Uterus (tissue), 4 donors: ENCODE data around the gene CWF19L2. TPM values are rescaled to one million over a fixed set of nuclear protein-coding genes. Genes with fewer than 3 reads are reported as not detected.
"Not testable (repeated sequence)": the region's sequence is repeated elsewhere in the genome, so short reads cannot be mapped to it uniquely, and the experiment has no call there.

Source experiments
- DNase-seq, 2 donors: peaks; one replicate each; pipeline ENCODE4 v3.0.0-alpha.2; 2019 to 2020
- H3K27ac ChIP-seq, 2 donors: fragments of 200-600 bp; sonication (generic); 1 replicate in 1 of 2; 2 replicates in 1 of 2; pipeline ENCODE4 v1.5.1; 2016 to 2018
- H3K27me3 ChIP-seq, 2 donors: fragments of 200-600 bp; sonication (generic); one replicate each; pipeline ENCODE4 v1.5.1; 2018 to 2019; ENCODE audit warnings: control low read depth in 1 of 2
- H3K36me3 ChIP-seq, 2 donors: fragments of 200-600 bp; sonication (generic); one replicate each; pipeline ENCODE4 v1.5.1; 2019; ENCODE audit warnings: control low read depth in 1 of 2
- H3K4me1 ChIP-seq, 2 donors: fragments of 200-600 bp; sonication (generic); one replicate each; pipeline ENCODE4 v1.5.1; 2018 to 2019; ENCODE audit warnings: control low read depth in 1 of 2
- H3K4me3 ChIP-seq, 2 donors: fragments of 200-600 bp; sonication (generic); 1 replicate in 1 of 2; 2 replicates in 1 of 2; pipeline ENCODE4 v1.5.1; 2018 to 2019; ENCODE audit warnings: mild to moderate bottlenecking in 1 of 2
- H3K9me3 ChIP-seq, 2 donors: fragments of 200-600 bp; sonication (generic); one replicate each; pipeline ENCODE4 v1.5.1; 2019; ENCODE audit warnings: control low read depth in 1 of 2
- POLR2A ChIP-seq, 2 donors: fragments of 450-650 bp; IDR thresholded peaks; one replicate each; pipeline ENCODE4 v1.6.1; 2016; ENCODE audit warnings: antibody characterized with exemption in 2 of 2, mild to moderate bottlenecking in 1 of 2, moderate library complexity in 1 of 2
- intact Hi-C: fragments of 100-400 bp; cut with DNase I; formaldehyde crosslinking; loops from one replicate; pipeline ENCODE4 v1.15.1; 2023; ENCODE audit warnings: low total_unique reads
- total RNA-seq, 4 donors: library from RNA; depleted of rRNA in 3 of 4; stranded (reverse); fragments of >200 nt in 3 of 4; gene quantifications; one replicate each; pipeline versions ENCODE4 v1.1.0 to v1.2.4, GENCODE V29; 2014 to 2023
- TF ChIP-seq, protein P1 (sequence below), 4 experiments: fragments of 200-600 bp in 2 of 4; fragments of 450-650 bp in 2 of 4; sonication (generic) in 2 of 4; IDR thresholded peaks; one replicate each; pipeline ENCODE4 v1.5.1; 2016 to 2019; ENCODE audit warnings: antibody characterized with exemption in 4 of 4, mild to moderate bottlenecking in 2 of 4, moderate library complexity in 1 of 4
- donor health status: DM: yes; HTN: yes; CAD: no.

The CWF19L2 gene
- total RNA-seq, 4 donors from 2014 or later = 16.1 to 41.0 (median 27.8) TPM

GRCh38 chr11:107477820-107478219 is 20.2 kb upstream of the CWF19L2 start:
- no peak overlapping the region for H3K4me3 ChIP-seq
- no peaks in the 10 kb centered on the region for H3K27me3 ChIP-seq
- no peaks in the 10 kb centered on the region for H3K36me3 ChIP-seq
- no peaks in the 10 kb centered on the region for H3K4me1 ChIP-seq
- TF ChIP-seq, protein P1, sequence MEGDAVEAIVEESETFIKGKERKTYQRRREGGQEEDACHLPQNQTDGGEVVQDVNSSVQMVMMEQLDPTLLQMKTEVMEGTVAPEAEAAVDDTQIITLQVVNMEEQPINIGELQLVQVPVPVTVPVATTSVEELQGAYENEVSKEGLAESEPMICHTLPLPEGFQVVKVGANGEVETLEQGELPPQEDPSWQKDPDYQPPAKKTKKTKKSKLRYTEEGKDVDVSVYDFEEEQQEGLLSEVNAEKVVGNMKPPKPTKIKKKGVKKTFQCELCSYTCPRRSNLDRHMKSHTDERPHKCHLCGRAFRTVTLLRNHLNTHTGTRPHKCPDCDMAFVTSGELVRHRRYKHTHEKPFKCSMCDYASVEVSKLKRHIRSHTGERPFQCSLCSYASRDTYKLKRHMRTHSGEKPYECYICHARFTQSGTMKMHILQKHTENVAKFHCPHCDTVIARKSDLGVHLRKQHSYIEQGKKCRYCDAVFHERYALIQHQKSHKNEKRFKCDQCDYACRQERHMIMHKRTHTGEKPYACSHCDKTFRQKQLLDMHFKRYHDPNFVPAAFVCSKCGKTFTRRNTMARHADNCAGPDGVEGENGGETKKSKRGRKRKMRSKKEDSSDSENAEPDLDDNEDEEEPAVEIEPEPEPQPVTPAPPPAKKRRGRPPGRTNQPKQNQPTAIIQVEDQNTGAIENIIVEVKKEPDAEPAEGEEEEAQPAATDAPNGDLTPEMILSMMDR (IDR thresholded peaks at IDR 0.05) = no peak
- no peak for TF ChIP-seq POLR2A (IDR thresholded peaks at IDR 0.05)
- intact Hi-C loops = no loop called here
- H3K9me3 ChIP-seq = no peaks in the 10 kb centered on the region
- H3K27ac ChIP-seq = no peak overlapping the region
- no peak for DNase-seq

DNA sequence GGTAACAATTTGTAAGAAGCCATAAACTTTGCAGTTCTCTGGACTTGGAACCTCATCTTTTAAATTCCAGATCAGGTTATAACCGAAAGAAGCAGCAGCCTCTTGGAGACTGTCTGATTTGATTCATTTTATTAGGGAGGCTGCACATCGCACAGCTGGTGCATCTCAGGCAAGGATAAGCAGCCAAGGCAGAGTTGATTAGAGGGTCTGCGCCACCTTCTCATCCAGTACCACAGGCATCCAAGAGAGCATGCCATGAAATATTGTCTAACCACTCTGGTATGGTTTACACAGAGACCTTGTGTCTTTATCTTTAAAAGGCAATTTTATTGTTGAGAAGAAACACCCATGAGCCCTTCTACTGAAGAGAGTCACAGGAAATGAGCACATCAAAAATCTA is 16.2 kb upstream of the CWF19L2 start:
- TF ChIP-seq, protein P1 (IDR thresholded peaks at IDR 0.05) = no peak
- no peak for TF ChIP-seq POLR2A (IDR thresholded peaks at IDR 0.05)
- intact Hi-C loops = no loop called here
- peak; percentile 53 to 78 for DNase-seq
- peak overlapping the region; percentile 79 to 80 for H3K27ac ChIP-seq
- H3K4me1 ChIP-seq = no peaks in the 10 kb centered on the region
- H3K27me3 ChIP-seq = no peaks in the 10 kb centered on the region
- no peaks in the 10 kb centered on the region for H3K36me3 ChIP-seq
- H3K9me3 ChIP-seq = no peaks in the 10 kb centered on the region
- no peak overlapping the region for H3K4me3 ChIP-seq

DNA sequence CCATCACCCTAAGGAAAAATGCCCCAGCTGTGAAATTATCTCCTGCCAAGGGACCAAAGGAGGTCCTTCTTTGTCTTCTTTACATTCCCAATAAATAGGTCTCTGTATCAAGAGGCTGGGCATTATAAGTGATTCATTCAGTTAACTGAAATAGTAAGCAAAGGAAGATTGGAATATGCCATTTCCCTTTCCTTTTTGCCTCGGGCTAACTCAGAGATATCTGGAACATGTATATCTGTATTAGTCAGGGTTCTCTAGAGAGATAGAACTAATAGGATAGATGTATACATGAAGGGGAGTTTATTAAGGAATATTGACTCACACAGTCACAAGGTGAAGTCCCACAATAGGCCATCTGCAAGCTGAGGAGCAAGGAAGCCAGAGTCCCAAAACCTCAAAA is 15.3 kb upstream of the CWF19L2 start:
- intact Hi-C loops = no loop called here
- Histone ChIP-seq H3K27me3 (no peaks in the 10 kb centered on the region), H3K9me3 (no peaks in the 10 kb centered on the region), H3K36me3 (no peaks in the 10 kb centered on the region), H3K4me3 (no peak overlapping the region), H3K27ac (peak overlapping the region; percentile 49 to 61), H3K4me1 (no peaks in the 10 kb centered on the region)
- DNase-seq = no peak
- TF ChIP-seq, protein P1 (IDR thresholded peaks at IDR 0.05) = no peak
- no peak for TF ChIP-seq POLR2A (IDR thresholded peaks at IDR 0.05)

DNA sequence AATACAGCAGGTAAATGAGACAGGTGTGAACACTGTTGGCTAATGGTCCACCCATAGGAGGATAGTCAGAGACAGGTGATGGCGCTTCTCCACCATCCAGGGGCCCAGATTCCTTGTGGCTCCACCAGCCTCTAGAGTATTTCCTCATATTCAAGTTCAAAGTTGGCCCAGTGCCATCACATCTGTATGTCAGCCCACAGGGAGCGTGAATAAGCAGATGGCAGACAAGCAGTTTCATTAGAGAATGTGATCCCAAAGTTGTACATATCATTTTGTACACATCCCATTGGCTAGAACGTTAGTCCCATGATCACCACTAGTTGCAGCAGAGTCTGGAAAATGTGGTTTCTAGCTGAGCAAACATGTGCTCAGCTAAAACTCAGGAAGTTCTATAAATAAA is 11.0 kb upstream of the CWF19L2 start:
- DNase-seq = peak in 1 of 2 donors; percentile 39
- H3K9me3 ChIP-seq = no peaks in the 10 kb centered on the region
- no peak for TF ChIP-seq POLR2A (IDR thresholded peaks at IDR 0.05)
- H3K4me3 ChIP-seq = no peak overlapping the region
- intact Hi-C loops = no loop called here
- H3K4me1 ChIP-seq = no peaks in the 10 kb centered on the region
- no peak overlapping the region for H3K27ac ChIP-seq
- no peaks in the 10 kb centered on the region for H3K27me3 ChIP-seq
- H3K36me3 ChIP-seq = no peaks in the 10 kb centered on the region

- Histone ChIP-seq H3K27me3 (no peaks in the 10 kb centered on the region), H3K27ac (peak overlapping the region in 1 of 2 donors; percentile 13), H3K4me3 (no peak overlapping the region), H3K36me3 (no peaks in the 10 kb centered on the region), H3K4me1 (no peaks in the 10 kb centered on the region), H3K9me3 (no peaks in the 10 kb centered on the region)
- intact Hi-C loops = no loop called here
- TF ChIP-seq POLR2A (IDR thresholded peaks at IDR 0.05) = no peak
- TF ChIP-seq, protein P1 (IDR thresholded peaks at IDR 0.05) = no peak
- DNase-seq = no peak
These were observed 10.1 kb upstream of the CWF19L2 start for GRCh38 chr11:107467696-107468095.

DNA sequence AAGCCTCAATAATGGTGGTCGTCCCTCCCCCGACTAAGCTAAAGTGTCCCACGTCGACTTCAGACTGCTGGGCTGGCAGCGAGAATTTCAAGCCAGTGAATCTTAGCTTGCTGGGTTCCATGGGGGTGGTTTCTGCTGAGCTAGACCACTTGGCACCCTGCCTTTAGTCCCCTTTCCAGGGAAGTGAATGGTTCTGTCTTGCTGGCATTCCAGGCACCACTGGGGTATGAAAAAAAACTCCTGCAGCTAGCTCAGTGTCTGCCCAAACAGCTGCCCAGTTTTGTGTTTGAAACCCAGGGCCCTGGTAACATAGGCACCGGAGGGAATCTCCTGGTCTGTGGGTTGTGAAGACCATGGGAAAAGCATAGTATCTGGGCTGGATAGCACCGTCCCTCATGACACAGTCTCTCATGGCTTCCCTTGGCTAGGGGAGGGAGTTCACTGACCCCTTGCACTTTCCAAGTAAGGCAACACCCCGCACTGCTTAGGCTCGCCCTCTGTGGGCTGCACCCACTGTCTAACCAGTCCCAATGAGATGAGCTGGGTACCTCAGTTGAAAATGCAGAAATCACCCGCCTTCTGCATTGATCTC is 8.7 kb upstream of the CWF19L2 start:
- H3K27me3 ChIP-seq, DNase-seq: not testable (repeated sequence)

More for the DNA sequence above, 8.7 kb upstream of the CWF19L2 start:
- H3K9me3 ChIP-seq, H3K36me3 ChIP-seq, H3K4me1 ChIP-seq, intact Hi-C loops, H3K27ac ChIP-seq, H3K4me3 ChIP-seq: not testable (repeated sequence)
